B cell (primary cell): Measurements from ENCODE around the gene SPTBN1.

Experiments used
- CTCF ChIP-seq: fragments of 200-600 bp; IDR thresholded peaks from one replicate; pipeline ENCODE4 v1.8.0; 2022; ENCODE audit warnings: antibody characterized with exemption, mild to moderate bottlenecking
- EZH2 ChIP-seq: IDR thresholded peaks from 2 replicates; pipeline ENCODE4 v1.6.1; 2012; ENCODE audit warnings: borderline replicate concordance, low read depth, mild to moderate bottlenecking, moderate library complexity, low read length; ENCODE audit not compliant: insufficient read depth, poor library complexity, severe bottlenecking

GRCh38 chr2:54468673-54469072 is 12.5 kb downstream of the SPTBN1 start:
- TF ChIP-seq EZH2: no peak
- TF ChIP-seq CTCF: no peak
